Thoracic aorta (tissue), 2 donors: ENCODE data around the gene PDE5A. TPM values are rescaled to one million over a fixed set of nuclear protein-coding genes. Genes with fewer than 3 reads are reported as not detected.
A peak's percentile ranks its signal among the peaks of the same experiment; 100 is the strongest.

Experiments used
- ATAC-seq: fragments of 150-250 bp; one replicate; pipeline ENCODE4 v1.8.0; 2017; ENCODE audit warnings: low read depth; ENCODE audit not compliant: insufficient number of reproducible peaks, low FRiP score
- DNase-seq: peaks from one replicate; pipeline ENCODE4 v3.0.0-alpha.2; 2020; ENCODE audit warnings: low spot score
- H3K27ac ChIP-seq, 2 donors: fragments of 200-600 bp; sonication (generic); 1 replicate in 1 of 2; 2 replicates in 1 of 2; pipeline ENCODE4 v1.5.1; 2016; ENCODE audit warnings: mild to moderate bottlenecking in 2 of 2, moderate library complexity in 2 of 2
- H3K27me3 ChIP-seq: fragments of 200-600 bp; sonication (generic); replicated peaks from 2 replicates; pipeline ENCODE4 v1.6.0; 2016; ENCODE audit warnings: mild to moderate bottlenecking; ENCODE audit not compliant: insufficient read depth
- H3K36me3 ChIP-seq: fragments of 200-600 bp; sonication (generic); one replicate; pipeline ENCODE4 v1.5.1; 2016
- H3K4me1 ChIP-seq, 2 donors: fragments of 200-600 bp; sonication (generic); 1 replicate in 1 of 2; 2 replicates in 1 of 2; pipeline versions ENCODE4 v1.5.1 to v1.6.0; 2016; ENCODE audit warnings: low read depth in 2 of 2, mild to moderate bottlenecking in 1 of 2; ENCODE audit not compliant: control insufficient read depth in 1 of 2
- H3K4me3 ChIP-seq: fragments of 200-600 bp; sonication (generic); 2 replicates; pipeline ENCODE4 v1.5.1; 2016; ENCODE audit warnings: mild to moderate bottlenecking
- H3K9me3 ChIP-seq: fragments of 200-600 bp; sonication (generic); 2 replicates; pipeline ENCODE4 v1.5.1; 2016
- total RNA-seq, 2 donors: library from RNA; depleted of rRNA; stranded (reverse); fragments of >200 nt; gene quantifications; one replicate each; pipeline versions ENCODE4 v1.1.0 to v1.2.3, GENCODE V29; 2016
- TF ChIP-seq, protein P1 (sequence below): fragments of 200-600 bp; sonication (generic); IDR thresholded peaks from one replicate; pipeline ENCODE4 v1.5.1; 2019; ENCODE audit warnings: antibody characterized with exemption

PDE5A gene
- total RNA-seq, 2 donors from 2014 or later: 158 to 223 TPM

DNA sequence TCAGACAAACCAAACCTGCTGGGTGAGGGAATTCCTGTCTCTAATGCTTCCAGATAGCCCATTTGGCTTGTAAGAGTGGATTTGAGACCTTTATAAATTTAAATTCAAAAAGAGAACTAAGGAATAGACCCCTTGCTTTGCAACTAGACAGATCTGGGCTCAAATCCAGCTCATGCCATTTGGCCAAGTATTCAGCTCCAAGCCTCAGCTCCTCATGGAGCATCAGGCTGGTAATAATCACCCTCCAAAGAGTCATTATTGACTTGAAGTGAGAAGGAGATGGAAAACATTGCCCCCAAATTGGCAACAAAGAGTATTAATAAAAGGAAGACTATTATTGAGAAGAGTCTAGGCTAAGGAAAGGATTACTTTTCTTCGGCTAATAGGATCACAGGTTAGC lies 134.7 kb downstream of the PDE5A start:
- ATAC-seq (no peak), DNase-seq (no peak)
- Histone ChIP-seq H3K27ac (peak overlapping the region; percentile 18 to 42), H3K9me3 (no peaks in the 10 kb centered on the region), H3K27me3 (no peaks in the 10 kb centered on the region), H3K36me3 (peaks cover 11% of the 10 kb centered on the region), H3K4me3 (no peak overlapping the region), H3K4me1 (peaks cover 0 to 10% of the 10 kb centered on the region in 2 donors)
- TF ChIP-seq, protein P1, sequence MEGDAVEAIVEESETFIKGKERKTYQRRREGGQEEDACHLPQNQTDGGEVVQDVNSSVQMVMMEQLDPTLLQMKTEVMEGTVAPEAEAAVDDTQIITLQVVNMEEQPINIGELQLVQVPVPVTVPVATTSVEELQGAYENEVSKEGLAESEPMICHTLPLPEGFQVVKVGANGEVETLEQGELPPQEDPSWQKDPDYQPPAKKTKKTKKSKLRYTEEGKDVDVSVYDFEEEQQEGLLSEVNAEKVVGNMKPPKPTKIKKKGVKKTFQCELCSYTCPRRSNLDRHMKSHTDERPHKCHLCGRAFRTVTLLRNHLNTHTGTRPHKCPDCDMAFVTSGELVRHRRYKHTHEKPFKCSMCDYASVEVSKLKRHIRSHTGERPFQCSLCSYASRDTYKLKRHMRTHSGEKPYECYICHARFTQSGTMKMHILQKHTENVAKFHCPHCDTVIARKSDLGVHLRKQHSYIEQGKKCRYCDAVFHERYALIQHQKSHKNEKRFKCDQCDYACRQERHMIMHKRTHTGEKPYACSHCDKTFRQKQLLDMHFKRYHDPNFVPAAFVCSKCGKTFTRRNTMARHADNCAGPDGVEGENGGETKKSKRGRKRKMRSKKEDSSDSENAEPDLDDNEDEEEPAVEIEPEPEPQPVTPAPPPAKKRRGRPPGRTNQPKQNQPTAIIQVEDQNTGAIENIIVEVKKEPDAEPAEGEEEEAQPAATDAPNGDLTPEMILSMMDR: no peak

- no peaks in the 10 kb centered on the region for H3K27me3 ChIP-seq
- H3K27ac ChIP-seq: peak overlapping the region; percentile 18 to 42
- DNase-seq: no peak
- ATAC-seq: no peak
- peaks cover 11% of the 10 kb centered on the region for H3K36me3 ChIP-seq
- TF ChIP-seq, protein P1: no peak
- peaks cover 0 to 6% of the 10 kb centered on the region in 2 donors for H3K4me1 ChIP-seq
- no peak overlapping the region for H3K4me3 ChIP-seq
- H3K9me3 ChIP-seq: no peaks in the 10 kb centered on the region
These were observed 135.2 kb downstream of the PDE5A start for GRCh38 chr4:119493419-119493818.

DNA sequence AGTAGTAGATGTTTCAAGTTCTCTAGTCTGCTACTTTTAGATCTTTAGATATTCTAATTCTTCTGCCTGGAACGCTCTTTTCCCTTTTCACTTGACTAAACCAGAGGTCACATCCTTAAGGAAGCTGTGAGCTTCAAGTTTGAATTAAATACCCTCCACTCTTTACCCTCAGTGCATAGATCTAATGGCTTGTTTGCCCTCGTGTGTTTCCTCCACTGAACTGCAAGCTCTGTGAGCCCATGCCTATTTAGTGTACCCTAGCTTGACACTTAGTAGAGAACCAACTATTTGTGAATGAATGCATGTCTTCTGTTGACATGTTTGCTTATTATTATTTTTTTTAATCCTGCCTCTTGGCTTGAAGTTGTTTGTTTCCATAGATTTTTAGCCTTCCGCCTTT lies 138.3 kb downstream of the PDE5A start:
- TF ChIP-seq, protein P1: no peak
- ATAC-seq: no peak
- H3K36me3 ChIP-seq: peaks cover 3% of the 10 kb centered on the region
- H3K9me3 ChIP-seq: no peaks in the 10 kb centered on the region
- DNase-seq: no peak
- no peak overlapping the region for H3K27ac ChIP-seq
- H3K4me1 ChIP-seq: no peaks in the 10 kb centered on the region
- H3K27me3 ChIP-seq: no peaks in the 10 kb centered on the region
- H3K4me3 ChIP-seq: no peak overlapping the region

- Histone ChIP-seq H3K4me3 (no peak overlapping the region), H3K4me1 (no peaks in the 10 kb centered on the region), H3K9me3 (no peaks in the 10 kb centered on the region), H3K36me3 (no peaks in the 10 kb centered on the region), H3K27me3 (no peaks in the 10 kb centered on the region), H3K27ac (no peak overlapping the region)
- ATAC-seq (no peak), DNase-seq (no peak)
- TF ChIP-seq, protein P1: no peak
These were observed 139.3 kb downstream of the PDE5A start for GRCh38 chr4:119489305-119489704.

DNA sequence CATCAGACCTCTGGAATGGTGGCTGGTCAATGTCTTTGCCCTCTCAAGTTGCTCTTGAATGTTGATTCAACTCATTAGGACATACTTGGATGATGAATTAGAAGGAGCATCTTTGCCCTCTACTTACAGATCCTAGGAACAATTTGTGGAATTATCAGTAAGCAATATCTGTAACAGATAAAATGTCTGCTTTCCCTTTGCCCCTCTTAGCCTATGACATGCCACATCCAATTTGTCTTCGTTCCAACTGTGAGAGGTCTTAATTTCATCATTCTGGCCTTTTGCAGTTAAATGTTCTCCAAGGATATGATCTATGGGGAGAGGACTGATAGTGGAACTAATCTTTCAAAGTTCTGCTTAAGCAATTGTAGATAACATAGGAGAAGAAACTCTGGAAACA lies 148.3 kb downstream of the PDE5A start:
- TF ChIP-seq, protein P1: no peak
- Histone ChIP-seq H3K27ac (no peak overlapping the region), H3K9me3 (no peaks in the 10 kb centered on the region), H3K4me3 (no peak overlapping the region), H3K36me3 (no peaks in the 10 kb centered on the region), H3K4me1 (no peaks in the 10 kb centered on the region), H3K27me3 (no peaks in the 10 kb centered on the region)
- ATAC-seq: no peak
- no peak for DNase-seq
